ENCODE results near the gene FAM161B.
A peak's percentile ranks its signal among the peaks of the same experiment; 100 is the strongest.
"Not testable (repeated sequence)": the region's sequence is repeated elsewhere in the genome, so short reads cannot be mapped to it uniquely, and the experiment has no call there.

FAM161B gene

DNA sequence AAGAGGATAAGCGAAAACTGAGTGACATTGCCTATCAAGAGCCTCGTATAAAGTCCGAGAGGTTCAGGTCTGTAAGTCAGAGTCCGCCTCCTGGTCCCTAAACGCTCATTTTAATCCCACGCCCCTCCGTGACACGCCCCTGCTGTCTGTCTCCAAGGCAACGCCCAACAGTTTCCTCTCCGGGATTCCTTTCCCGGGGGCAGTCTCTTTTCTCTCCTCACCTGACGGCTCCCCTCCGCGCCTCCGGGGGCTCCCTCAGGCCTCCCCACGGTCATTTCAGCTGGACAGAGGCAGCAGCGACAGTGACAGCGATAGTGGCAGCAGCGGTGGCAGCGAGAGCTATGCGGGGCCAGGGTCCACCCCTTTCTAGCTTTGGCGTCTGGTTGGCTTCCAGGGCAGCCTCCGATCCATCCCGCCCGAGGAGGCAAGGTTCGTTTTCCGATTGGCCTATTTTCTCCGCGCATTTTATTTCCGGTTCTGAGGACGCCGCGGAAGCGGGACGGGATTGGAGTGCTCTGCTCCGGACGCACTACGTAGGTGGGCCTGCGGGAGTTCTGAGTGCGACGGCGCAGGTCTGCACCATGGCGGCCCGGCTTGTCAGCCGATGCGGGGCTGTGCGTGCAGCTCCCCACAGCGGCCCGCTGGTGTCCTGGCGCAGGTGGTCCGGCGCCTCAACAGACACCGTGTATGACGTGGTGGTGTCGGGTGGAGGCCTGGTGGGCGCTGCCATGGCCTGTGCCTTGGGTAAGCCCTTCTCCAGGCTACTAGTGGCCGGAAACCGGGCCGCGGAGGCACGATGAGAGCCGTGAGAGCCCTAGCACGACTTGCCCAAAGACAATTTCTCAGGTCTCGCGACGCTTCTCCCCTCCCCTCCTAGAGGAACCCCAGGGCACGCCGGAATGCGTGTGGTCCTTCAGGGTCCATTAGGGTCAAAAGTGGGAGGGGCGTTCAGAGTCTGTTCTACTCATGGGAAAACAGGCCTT, at the start of gene FAM161B, which contains the start of gene COQ6:
Gene FAM161B, minus strand, starts transcription at position 343 of the 983 bp plus-strand sequence. Its CDS starts 68 bp downstream, at position 275.
Gene COQ6, plus strand, starts transcription at position 551 of the 983 bp plus-strand sequence. Its CDS starts 31 bp downstream, at position 582.
- no peaks in the 10 kb centered on the region for H3K9me3 ChIP-seq (ENCODE audit: control insufficient read depth, insufficient read depth, low read length)
- peak within 1 kb of the TSS; percentile 41 for H3K9ac ChIP-seq (ENCODE audit: low read depth, low read length)
- H3K27me3 ChIP-seq (ENCODE audit: control insufficient read depth, insufficient read depth, low read length): no peaks in the 10 kb centered on the region
- no peaks in the 10 kb centered on the region for H3K36me3 ChIP-seq (ENCODE audit: control insufficient read depth, insufficient read depth, low read length)
- no peaks in the 10 kb centered on the region for H3K4me1 ChIP-seq (ENCODE audit: control insufficient read depth, insufficient read depth, low read length)
- H3K4me3 ChIP-seq (ENCODE audit: low read depth, low read length): peak within 1 kb of the TSS; percentile 84

DNA sequence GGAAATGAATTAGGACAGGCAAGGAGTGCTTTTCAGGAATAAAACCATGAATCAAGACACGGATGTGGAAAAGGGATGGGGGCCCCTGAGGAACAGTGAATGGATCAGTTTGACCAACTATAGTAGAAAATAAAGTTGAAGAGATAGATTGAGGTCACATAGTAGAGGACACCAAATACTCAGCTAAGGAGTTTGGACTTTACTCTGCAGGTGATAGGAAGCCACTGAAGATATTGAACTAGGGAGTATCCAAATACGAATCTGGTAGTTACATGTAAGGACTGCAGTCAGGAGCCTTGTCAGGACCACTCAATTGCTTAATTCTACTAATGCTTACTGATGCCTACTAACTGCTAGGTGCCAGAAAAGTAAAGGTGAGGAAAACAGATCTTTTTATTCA, 48.8 kb upstream of the FAM161B start:
- no peaks in the 10 kb centered on the region for H3K4me1 ChIP-seq (ENCODE audit: control insufficient read depth, insufficient read depth, low read length)
- no peaks in the 10 kb centered on the region for H3K27me3 ChIP-seq (ENCODE audit: control insufficient read depth, insufficient read depth, low read length)
- H3K36me3 ChIP-seq (ENCODE audit: control insufficient read depth, insufficient read depth, low read length): peaks cover 2% of the 10 kb centered on the region
- no peak overlapping the region for H3K4me3 ChIP-seq (ENCODE audit: low read depth, low read length)
- H3K9ac ChIP-seq (ENCODE audit: low read depth, low read length): no peak overlapping the region
- H3K9me3 ChIP-seq (ENCODE audit: control insufficient read depth, insufficient read depth, low read length): no peaks in the 10 kb centered on the region

- Histone ChIP-seq H3K9ac (ENCODE audit: low read depth, low read length) (no peak overlapping the region), H3K36me3 (ENCODE audit: control insufficient read depth, insufficient read depth, low read length) (no peaks in the 10 kb centered on the region), H3K4me1 (ENCODE audit: control insufficient read depth, insufficient read depth, low read length) (no peaks in the 10 kb centered on the region), H3K4me3 (ENCODE audit: low read depth, low read length) (no peak overlapping the region), H3K9me3 (ENCODE audit: control insufficient read depth, insufficient read depth, low read length) (no peaks in the 10 kb centered on the region), H3K27me3 (ENCODE audit: control insufficient read depth, insufficient read depth, low read length) (no peaks in the 10 kb centered on the region)
These were observed 48.1 kb upstream of the FAM161B start for GRCh38 chr14:73997944-73998447.

GRCh38 chr14:73997108-73997943, 47.4 kb upstream of the FAM161B start:
- Histone ChIP-seq H3K9me3 (ENCODE audit: control insufficient read depth, insufficient read depth, low read length) (no peaks in the 10 kb centered on the region), H3K36me3 (ENCODE audit: control insufficient read depth, insufficient read depth, low read length) (no peaks in the 10 kb centered on the region), H3K4me3 (ENCODE audit: low read depth, low read length) (no peak overlapping the region), H3K4me1 (ENCODE audit: control insufficient read depth, insufficient read depth, low read length) (no peaks in the 10 kb centered on the region), H3K27me3 (ENCODE audit: control insufficient read depth, insufficient read depth, low read length) (no peaks in the 10 kb centered on the region), H3K9ac (ENCODE audit: low read depth, low read length) (no peak overlapping the region)

DNA sequence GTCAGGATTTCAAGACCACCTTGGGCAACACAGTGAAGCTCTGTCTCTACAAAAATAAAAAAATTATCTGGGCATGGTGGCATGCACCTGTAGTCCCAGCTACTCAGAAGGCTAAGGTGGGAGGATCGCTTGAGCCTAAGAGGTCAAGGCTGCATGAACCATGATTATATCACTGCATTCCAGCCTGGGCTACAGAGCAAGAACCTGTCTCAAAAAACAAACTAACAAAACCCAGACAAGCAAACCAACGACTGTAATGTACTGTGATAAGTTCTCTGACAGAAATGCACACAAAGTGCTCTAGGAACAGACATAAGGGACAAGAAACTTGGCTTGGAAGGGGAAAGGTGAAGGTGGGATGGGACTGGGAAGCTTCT, 46.8 kb upstream of the FAM161B start:
- no peaks in the 10 kb centered on the region for H3K27me3 ChIP-seq (ENCODE audit: control insufficient read depth, insufficient read depth, low read length)
- no peaks in the 10 kb centered on the region for H3K9me3 ChIP-seq (ENCODE audit: control insufficient read depth, insufficient read depth, low read length)
- H3K4me3 ChIP-seq (ENCODE audit: low read depth, low read length): no peak overlapping the region
- H3K4me1 ChIP-seq (ENCODE audit: control insufficient read depth, insufficient read depth, low read length): no peaks in the 10 kb centered on the region
- no peaks in the 10 kb centered on the region for H3K36me3 ChIP-seq (ENCODE audit: control insufficient read depth, insufficient read depth, low read length)
- H3K9ac ChIP-seq (ENCODE audit: low read depth, low read length): no peak overlapping the region

DNA sequence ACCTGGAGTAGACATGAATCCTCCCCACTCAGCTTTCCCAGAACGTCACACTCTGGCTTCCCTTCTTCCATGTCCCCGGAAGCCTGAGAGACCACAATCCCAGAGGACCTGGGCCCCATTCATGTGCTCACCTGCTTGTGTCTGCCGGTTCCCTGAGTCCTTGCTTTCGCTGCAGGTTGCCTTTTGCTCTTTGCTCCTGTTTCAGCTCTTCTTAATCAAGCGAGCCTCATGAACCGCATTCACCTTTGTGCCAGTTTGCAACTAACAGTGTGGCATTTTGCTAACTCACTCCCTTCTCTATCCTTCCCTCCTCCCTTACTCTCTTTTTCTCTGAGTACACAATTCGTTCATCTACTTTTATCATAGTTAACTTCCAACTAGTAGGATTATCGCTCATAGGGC, 46.1 kb upstream of the FAM161B start:
- Histone ChIP-seq H3K4me3 (ENCODE audit: low read depth, low read length) (no peak overlapping the region), H3K9ac (ENCODE audit: low read depth, low read length) (no peak overlapping the region)

GRCh38 chr14:73994926-73995325, 45.0 kb upstream of the FAM161B start:
- not testable (repeated sequence) for H3K27me3 ChIP-seq (ENCODE audit: control insufficient read depth, insufficient read depth, low read length); H3K36me3 ChIP-seq (ENCODE audit: control insufficient read depth, insufficient read depth, low read length); H3K9me3 ChIP-seq (ENCODE audit: control insufficient read depth, insufficient read depth, low read length); H3K9ac ChIP-seq (ENCODE audit: low read depth, low read length); H3K4me3 ChIP-seq (ENCODE audit: low read depth, low read length); H3K4me1 ChIP-seq (ENCODE audit: control insufficient read depth, insufficient read depth, low read length)

More for the DNA sequence above, 46.1 kb upstream of the FAM161B start:
- Histone ChIP-seq H3K9me3 (ENCODE audit: control insufficient read depth, insufficient read depth, low read length) (no peaks in the 10 kb centered on the region), H3K4me1 (ENCODE audit: control insufficient read depth, insufficient read depth, low read length) (peaks cover 1% of the 10 kb centered on the region), H3K36me3 (ENCODE audit: control insufficient read depth, insufficient read depth, low read length) (no peaks in the 10 kb centered on the region), H3K27me3 (ENCODE audit: control insufficient read depth, insufficient read depth, low read length) (no peaks in the 10 kb centered on the region)

DNA sequence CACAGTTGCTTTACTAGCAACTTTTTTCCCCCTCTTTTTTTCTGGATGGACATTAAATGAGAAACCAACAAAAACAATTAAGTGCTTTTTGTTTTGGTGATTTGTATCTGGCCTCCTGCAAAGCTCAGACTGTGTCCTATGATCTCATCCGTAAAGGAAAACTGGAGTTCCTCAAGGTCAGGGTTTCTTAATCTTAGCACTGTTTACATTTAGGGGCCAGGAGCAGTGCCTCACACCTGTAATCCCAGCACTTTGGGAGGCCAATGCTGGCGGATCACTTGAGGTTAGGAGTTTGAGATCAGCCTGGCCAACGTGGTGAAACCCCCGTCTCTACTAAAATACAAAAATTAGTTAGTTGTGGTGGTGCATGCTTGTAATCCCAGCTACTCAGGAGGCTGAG, 41.2 kb upstream of the FAM161B start:
- H3K9me3 ChIP-seq (ENCODE audit: control insufficient read depth, insufficient read depth, low read length): no peaks in the 10 kb centered on the region
- peaks cover 5% of the 10 kb centered on the region for H3K36me3 ChIP-seq (ENCODE audit: control insufficient read depth, insufficient read depth, low read length)
- H3K4me1 ChIP-seq (ENCODE audit: control insufficient read depth, insufficient read depth, low read length): peaks cover 2% of the 10 kb centered on the region
- no peak overlapping the region for H3K4me3 ChIP-seq (ENCODE audit: low read depth, low read length)
- H3K27me3 ChIP-seq (ENCODE audit: control insufficient read depth, insufficient read depth, low read length): no peaks in the 10 kb centered on the region
- no peak overlapping the region for H3K9ac ChIP-seq (ENCODE audit: low read depth, low read length)

DNA sequence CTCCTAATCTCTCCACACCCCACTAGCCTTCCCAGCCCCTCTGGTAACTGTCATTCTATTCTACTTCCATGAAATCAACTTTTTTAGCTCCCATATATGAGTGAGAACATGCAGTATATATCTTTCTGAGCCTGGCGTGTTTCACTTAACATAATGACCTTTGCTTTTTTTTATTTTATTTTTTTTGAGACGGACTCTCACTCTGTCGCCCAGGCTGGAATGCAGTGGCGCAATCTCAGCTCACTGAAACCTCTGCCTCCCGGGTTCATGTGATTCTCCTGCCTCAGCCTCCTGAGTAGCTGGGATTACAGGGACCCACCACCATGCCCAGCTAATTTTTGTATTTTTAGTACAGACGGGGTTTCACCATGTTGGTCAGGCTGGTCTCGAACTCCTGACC, 38.8 kb upstream of the FAM161B start:
- not testable (repeated sequence) for H3K4me3 ChIP-seq (ENCODE audit: low read depth, low read length); H3K9ac ChIP-seq (ENCODE audit: low read depth, low read length); H3K4me1 ChIP-seq (ENCODE audit: control insufficient read depth, insufficient read depth, low read length); H3K36me3 ChIP-seq (ENCODE audit: control insufficient read depth, insufficient read depth, low read length); H3K9me3 ChIP-seq (ENCODE audit: control insufficient read depth, insufficient read depth, low read length); H3K27me3 ChIP-seq (ENCODE audit: control insufficient read depth, insufficient read depth, low read length)

- Histone ChIP-seq H3K4me3 (ENCODE audit: low read depth, low read length) (no peak overlapping the region), H3K27me3 (ENCODE audit: control insufficient read depth, insufficient read depth, low read length) (no peaks in the 10 kb centered on the region), H3K36me3 (ENCODE audit: control insufficient read depth, insufficient read depth, low read length) (peaks cover 6% of the 10 kb centered on the region), H3K4me1 (ENCODE audit: control insufficient read depth, insufficient read depth, low read length) (peaks cover 2% of the 10 kb centered on the region), H3K9ac (ENCODE audit: low read depth, low read length) (no peak overlapping the region), H3K9me3 (ENCODE audit: control insufficient read depth, insufficient read depth, low read length) (no peaks in the 10 kb centered on the region)
These were observed 38.2 kb upstream of the FAM161B start for GRCh38 chr14:73988065-73988464.

GRCh38 chr14:73977896-73978295, 28.0 kb upstream of the FAM161B start:
- Histone ChIP-seq H3K36me3 (ENCODE audit: control insufficient read depth, insufficient read depth, low read length) (no peaks in the 10 kb centered on the region), H3K27me3 (ENCODE audit: control insufficient read depth, insufficient read depth, low read length) (no peaks in the 10 kb centered on the region), H3K4me1 (ENCODE audit: control insufficient read depth, insufficient read depth, low read length) (no peaks in the 10 kb centered on the region), H3K9ac (ENCODE audit: low read depth, low read length) (no peak overlapping the region), H3K9me3 (ENCODE audit: control insufficient read depth, insufficient read depth, low read length) (no peaks in the 10 kb centered on the region), H3K4me3 (ENCODE audit: low read depth, low read length) (no peak overlapping the region)
